HG03103 (cell line): ENCODE data around the gene NAV2.

Experiments used
- ATAC-seq: cut with Tn5 transposase; IDR thresholded peaks from one replicate; pipeline ENCODE4 v1.9.1; 2021; ENCODE audit warnings: low read depth; ENCODE audit not compliant: unreplicated experiment

Gene NAV2

GRCh38 chr11:20089796-20090653 lies 377.4 kb downstream of the NAV2 start:
- ATAC-seq: no peak

- no peak for ATAC-seq
Measured at GRCh38 chr11:20090654-20091374, 378.2 kb downstream of the NAV2 start.

- ATAC-seq: no peak
Measured at GRCh38 chr11:20093775-20094174, 381.1 kb downstream of the NAV2 start.

- no peak for ATAC-seq
Measured at GRCh38 chr11:20095189-20095588, 382.6 kb downstream of the NAV2 start.

GRCh38 chr11:20097319-20098221 lies 384.9 kb downstream of the NAV2 start:
- ATAC-seq: no peak

GRCh38 chr11:20099527-20099926 lies 386.9 kb downstream of the NAV2 start:
- no peak for ATAC-seq

- ATAC-seq: no peak
Measured at GRCh38 chr11:20102397-20102796, 389.8 kb downstream of the NAV2 start.

- no peak for ATAC-seq
Measured at GRCh38 chr11:20103281-20103680, 390.6 kb downstream of the NAV2 start.

- ATAC-seq: no peak
Measured at GRCh38 chr11:20105427-20105826, 392.8 kb downstream of the NAV2 start.

GRCh38 chr11:20109731-20110445 lies 397.3 kb downstream of the NAV2 start:
- ATAC-seq: no peak

- ATAC-seq: peak; percentile 86
Measured at GRCh38 chr11:20110908-20111669, 398.5 kb downstream of the NAV2 start.

GRCh38 chr11:20111871-20112270 lies 399.2 kb downstream of the NAV2 start:
- no peak for ATAC-seq

GRCh38 chr11:20112291-20113148 lies 399.9 kb downstream of the NAV2 start:
- no peak for ATAC-seq

GRCh38 chr11:20113149-20113438 lies 400.5 kb downstream of the NAV2 start:
- ATAC-seq: no peak

GRCh38 chr11:20114588-20114987 lies 402.0 kb downstream of the NAV2 start:
- no peak for ATAC-seq

GRCh38 chr11:20116825-20117224 lies 404.2 kb downstream of the NAV2 start:
- no peak for ATAC-seq

- ATAC-seq: no peak
Measured at GRCh38 chr11:20117291-20117690, 404.7 kb downstream of the NAV2 start.

- no peak for ATAC-seq
Measured at GRCh38 chr11:20118209-20118608, 405.6 kb downstream of the NAV2 start.

GRCh38 chr11:20119315-20119714 lies 406.7 kb downstream of the NAV2 start:
- no peak for ATAC-seq
